COR-L47 (cell line): Measurements from ENCODE around the gene BTN3A1.
"Not testable (repeated sequence)": the region's sequence is repeated elsewhere in the genome, so short reads cannot be mapped to it uniquely, and the experiment has no call there.

Experiments
- DNase-seq: peaks from one replicate; lab custom pipeline; 2025; lab: John Stamatoyannopoulos, UW

Gene BTN3A1

GRCh38 chr6:26401987-26402658 lies at the start of gene BTN3A1:
BTN3A1 (plus strand) TSS chr6:26402275; CDS start chr6:26405564, 3,289 bp downstream.
- peak; percentile 48 for DNase-seq

- no peak for DNase-seq
Observed at GRCh38 chr6:26352315-26352714, 49.8 kb upstream of the BTN3A1 start.

GRCh38 chr6:26354162-26354561 lies 47.9 kb upstream of the BTN3A1 start:
- DNase-seq, result no peak

GRCh38 chr6:26355366-26355765 lies 46.7 kb upstream of the BTN3A1 start:
- DNase-seq, result no peak

GRCh38 chr6:26357543-26357942 lies 44.5 kb upstream of the BTN3A1 start:
- DNase-seq, result not testable (repeated sequence)

- DNase-seq, result no peak
Observed at GRCh38 chr6:26358511-26358981, 43.5 kb upstream of the BTN3A1 start.

GRCh38 chr6:26359765-26360164 lies 42.3 kb upstream of the BTN3A1 start:
- no peak for DNase-seq

GRCh38 chr6:26360451-26361416 lies 41.3 kb upstream of the BTN3A1 start:
- no peak for DNase-seq

GRCh38 chr6:26361544-26361943 lies 40.5 kb upstream of the BTN3A1 start:
- DNase-seq, result no peak

- no peak for DNase-seq
Observed at GRCh38 chr6:26362093-26362835, 39.8 kb upstream of the BTN3A1 start.

GRCh38 chr6:26362836-26363220 lies 39.2 kb upstream of the BTN3A1 start:
- no peak for DNase-seq

- DNase-seq, result no peak
Observed at GRCh38 chr6:26363882-26364701, 38.0 kb upstream of the BTN3A1 start.

- DNase-seq, result no peak
Observed at GRCh38 chr6:26365633-26365995, 36.5 kb upstream of the BTN3A1 start.

GRCh38 chr6:26366504-26366903 lies 35.6 kb upstream of the BTN3A1 start:
- no peak for DNase-seq

- no peak for DNase-seq
Observed at GRCh38 chr6:26367114-26367513, 35.0 kb upstream of the BTN3A1 start.

GRCh38 chr6:26371813-26372212 lies 30.3 kb upstream of the BTN3A1 start:
- DNase-seq, result not testable (repeated sequence)

- no peak for DNase-seq
Observed at GRCh38 chr6:26372308-26373144, 29.5 kb upstream of the BTN3A1 start.

GRCh38 chr6:26375270-26375669 lies 26.8 kb upstream of the BTN3A1 start:
- no peak for DNase-seq

GRCh38 chr6:26377719-26378118 lies 24.4 kb upstream of the BTN3A1 start:
- DNase-seq, result no peak

GRCh38 chr6:26378143-26378542 lies 23.9 kb upstream of the BTN3A1 start:
- DNase-seq, result not testable (repeated sequence)

GRCh38 chr6:26379292-26379691 lies 22.8 kb upstream of the BTN3A1 start:
- no peak for DNase-seq
